PC-3 (cell line): ENCODE results near the gene BTBD16. TPM values are rescaled to one million over a fixed set of nuclear protein-coding genes. Genes with fewer than 3 reads are reported as not detected.

ENCODE experiments used
- ATAC-seq: fragments of 200-7000 bp; cut with Tn5 transposase; 2 replicates; pipeline ENCODE4 v1.9.1; 2020; ENCODE audit warnings: mild to moderate bottlenecking, moderate library complexity
- BruUV-seq: library from RNA; stranded (reverse); fragments of 400-500 nt; replicated peaks from 2 replicates; lab custom pipeline; 2021; lab: Mats Ljungman, UMichigan
- CTCF ChIA-PET: fragments of 300-600 bp; sonication (Branson Sonifier 250); formaldehyde crosslinking; loops from one replicate; lab custom pipeline; 2022; ENCODE audit warnings: antibody characterized with exemption; lab: Charles Lee
- POLR2A ChIA-PET: fragments of 300-600 bp; sonication (Branson Sonifier 250); formaldehyde crosslinking; loops from one replicate; lab custom pipeline; 2022; ENCODE audit warnings: antibody characterized with exemption; ENCODE audit not compliant: unreplicated experiment; lab: Charles Lee
- DNase-seq: peaks from one replicate; pipeline ENCODE4 v3.0.0-alpha.2; 2015
- H2AFZ ChIP-seq: fragments of 300-600 bp; sonication (generic); 2 replicates; pipeline ENCODE4 v1.6.0; 2016; ENCODE audit warnings: antibody characterized with exemption, low read length
- H3F3A ChIP-seq: fragments of 300-600 bp; sonication (generic); one replicate; pipeline ENCODE4 v1.6.0; 2017; ENCODE audit warnings: antibody characterized with exemption, low read length, control low read depth, mild to moderate bottlenecking; ENCODE audit not compliant: unreplicated experiment
- H3K27ac ChIP-seq: fragments of 300-600 bp; sonication (generic); 2 replicates; pipeline ENCODE4 v1.5.1; 2016; ENCODE audit warnings: mild to moderate bottlenecking, low read length
- H3K27me3 ChIP-seq: fragments of 300-600 bp; sonication (generic); 2 replicates; pipeline ENCODE4 v1.6.1; 2016; ENCODE audit warnings: low read length, mixed read lengths
- H3K36me3 ChIP-seq: fragments of 300-600 bp; sonication (generic); 2 replicates; pipeline ENCODE4 v1.6.1; 2016; ENCODE audit warnings: low read depth, mixed run types, low read length, mixed read lengths
- H3K4me1 ChIP-seq: fragments of 300-600 bp; sonication (generic); 2 replicates; pipeline ENCODE4 v1.5.1; 2016; ENCODE audit warnings: low read length; ENCODE audit not compliant: insufficient read depth
- H3K4me2 ChIP-seq: fragments of 300-600 bp; sonication (generic); 2 replicates; pipeline ENCODE4 v1.6.0; 2016; ENCODE audit warnings: low read length
- H3K4me3 ChIP-seq: fragments of 300-600 bp; sonication (generic); 2 replicates; pipeline ENCODE4 v1.5.1; 2016; ENCODE audit warnings: mild to moderate bottlenecking, low read length, mixed read lengths
- H3K79me2 ChIP-seq: fragments of 300-600 bp; sonication (generic); 2 replicates; pipeline ENCODE4 v1.6.1; 2017; ENCODE audit warnings: low read length, mixed read lengths
- H3K9ac ChIP-seq: fragments of 300-600 bp; sonication (generic); 2 replicates; pipeline ENCODE4 v1.6.0; 2016; ENCODE audit warnings: mild to moderate bottlenecking, low read length
- H3K9me2 ChIP-seq: fragments of 300-600 bp; sonication (generic); replicated peaks from 2 replicates; pipeline ENCODE4 v1.6.1; 2016; ENCODE audit warnings: mixed run types, low read length, mixed read lengths
- H3K9me3 ChIP-seq: fragments of 300-600 bp; sonication (generic); 2 replicates; pipeline ENCODE4 v1.6.1; 2016; ENCODE audit warnings: low read length, mixed read lengths
- H4K20me1 ChIP-seq: fragments of 300-600 bp; sonication (generic); 2 replicates; pipeline ENCODE4 v1.6.1; 2016; ENCODE audit warnings: low read length, mixed read lengths
- EZH2 ChIP-seq: fragments of 300-600 bp; sonication (generic); IDR thresholded peaks from one replicate; pipeline ENCODE4 v1.6.1; 2017; ENCODE audit warnings: antibody characterized with exemption, mild to moderate bottlenecking, low read length; ENCODE audit not compliant: unreplicated experiment
- EZH2phosphoT487 ChIP-seq: fragments of 300-600 bp; sonication (generic); IDR thresholded peaks from 2 replicates; pipeline ENCODE4 v1.6.1; 2018; ENCODE audit warnings: mild to moderate bottlenecking, antibody characterized with exemption, low read length, borderline replicate concordance
- intact Hi-C: fragments of 100-400 bp; cut with micrococcal nuclease; formaldehyde crosslinking; loops from 2 replicates; pipeline ENCODE4 v1.9.0; 2023
- total RNA-seq: library from RNA; depleted of rRNA; stranded (reverse); fragments of >200 nt; gene quantifications from 2 replicates; pipeline ENCODE4 v1.2.3, GENCODE V29; 2014
- TF ChIP-seq, protein P1 (sequence below): fragments of 300-600 bp; sonication (generic); conservative IDR thresholded peaks from 2 replicates; pipeline ENCODE4 v1.5.1; 2017; ENCODE audit warnings: antibody characterized with exemption, low read depth, mild to moderate bottlenecking, low read length

Gene BTBD16
- total RNA-seq, 1 experiment from 2014 or later = not detected

DNA sequence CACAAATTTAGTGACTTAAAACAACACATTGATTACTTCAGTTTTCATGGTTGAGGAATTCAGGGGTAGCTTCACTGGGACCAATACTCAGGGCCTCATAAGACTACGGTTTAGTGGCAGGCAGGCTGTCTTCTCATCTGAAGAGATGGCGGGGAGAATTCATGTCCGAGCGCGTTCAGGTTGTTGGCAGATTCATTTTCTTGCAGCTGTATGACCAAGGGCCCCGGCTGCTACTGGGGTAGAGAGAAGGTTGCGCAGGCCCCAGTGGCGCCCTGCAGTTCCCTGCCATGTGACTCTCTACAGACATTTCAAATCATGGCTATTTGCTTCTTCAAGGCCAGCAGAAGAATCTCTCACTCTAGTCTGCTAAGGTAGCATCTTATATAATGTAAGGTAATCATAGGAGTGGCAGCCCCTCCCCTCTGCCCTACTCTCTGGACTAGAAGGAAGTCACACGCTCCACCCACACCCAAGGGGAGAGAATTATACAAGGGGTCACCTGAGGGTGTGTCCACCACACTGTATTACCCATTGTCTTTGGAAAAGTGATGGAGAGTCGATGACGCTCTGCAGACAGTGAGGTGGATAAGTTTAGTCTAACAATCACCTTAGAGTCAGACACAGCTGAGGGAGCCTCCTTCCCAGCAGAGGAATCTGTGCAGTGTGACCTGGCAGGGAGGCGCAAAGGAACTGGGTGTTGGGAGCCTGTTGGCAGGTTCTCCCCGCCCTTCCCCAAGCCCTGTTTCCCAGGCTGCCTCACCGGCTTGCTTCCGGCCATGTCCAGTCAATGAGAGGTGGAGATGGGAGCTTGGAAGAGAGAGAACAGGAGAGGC lies 67.7 kb downstream of the BTBD16 start:
- no peaks in the 10 kb centered on the region for H4K20me1 ChIP-seq
- BruUV-seq = no TSS peak
- H3K9me3 ChIP-seq = no peaks in the 10 kb centered on the region
- no peaks in the 10 kb centered on the region for H3K79me2 ChIP-seq
- no peak overlapping the region for H3K4me2 ChIP-seq
- H3K27ac ChIP-seq = no peak overlapping the region
- no peaks in the 10 kb centered on the region for H3F3A ChIP-seq
- TF ChIP-seq EZH2phosphoT487 (no peak), EZH2 (no peak)
- TF ChIP-seq, protein P1, sequence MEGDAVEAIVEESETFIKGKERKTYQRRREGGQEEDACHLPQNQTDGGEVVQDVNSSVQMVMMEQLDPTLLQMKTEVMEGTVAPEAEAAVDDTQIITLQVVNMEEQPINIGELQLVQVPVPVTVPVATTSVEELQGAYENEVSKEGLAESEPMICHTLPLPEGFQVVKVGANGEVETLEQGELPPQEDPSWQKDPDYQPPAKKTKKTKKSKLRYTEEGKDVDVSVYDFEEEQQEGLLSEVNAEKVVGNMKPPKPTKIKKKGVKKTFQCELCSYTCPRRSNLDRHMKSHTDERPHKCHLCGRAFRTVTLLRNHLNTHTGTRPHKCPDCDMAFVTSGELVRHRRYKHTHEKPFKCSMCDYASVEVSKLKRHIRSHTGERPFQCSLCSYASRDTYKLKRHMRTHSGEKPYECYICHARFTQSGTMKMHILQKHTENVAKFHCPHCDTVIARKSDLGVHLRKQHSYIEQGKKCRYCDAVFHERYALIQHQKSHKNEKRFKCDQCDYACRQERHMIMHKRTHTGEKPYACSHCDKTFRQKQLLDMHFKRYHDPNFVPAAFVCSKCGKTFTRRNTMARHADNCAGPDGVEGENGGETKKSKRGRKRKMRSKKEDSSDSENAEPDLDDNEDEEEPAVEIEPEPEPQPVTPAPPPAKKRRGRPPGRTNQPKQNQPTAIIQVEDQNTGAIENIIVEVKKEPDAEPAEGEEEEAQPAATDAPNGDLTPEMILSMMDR = no peak
- H3K27me3 ChIP-seq = no peaks in the 10 kb centered on the region
- H3K4me3 ChIP-seq = no peak overlapping the region
- H3K36me3 ChIP-seq = no peaks in the 10 kb centered on the region
- ATAC-seq (no peak), DNase-seq (no peak)
- H3K9me2 ChIP-seq = no peaks in the 10 kb centered on the region
- ChIA-PET POLR2A (no interaction called here), CTCF (no interaction called here)
- no peak overlapping the region for H2AFZ ChIP-seq
- intact Hi-C loops = no loop called here
- H3K9ac ChIP-seq = no peak overlapping the region
- no peaks in the 10 kb centered on the region; the same call in 1 of the 2 replicates for H3K4me1 ChIP-seq

DNA sequence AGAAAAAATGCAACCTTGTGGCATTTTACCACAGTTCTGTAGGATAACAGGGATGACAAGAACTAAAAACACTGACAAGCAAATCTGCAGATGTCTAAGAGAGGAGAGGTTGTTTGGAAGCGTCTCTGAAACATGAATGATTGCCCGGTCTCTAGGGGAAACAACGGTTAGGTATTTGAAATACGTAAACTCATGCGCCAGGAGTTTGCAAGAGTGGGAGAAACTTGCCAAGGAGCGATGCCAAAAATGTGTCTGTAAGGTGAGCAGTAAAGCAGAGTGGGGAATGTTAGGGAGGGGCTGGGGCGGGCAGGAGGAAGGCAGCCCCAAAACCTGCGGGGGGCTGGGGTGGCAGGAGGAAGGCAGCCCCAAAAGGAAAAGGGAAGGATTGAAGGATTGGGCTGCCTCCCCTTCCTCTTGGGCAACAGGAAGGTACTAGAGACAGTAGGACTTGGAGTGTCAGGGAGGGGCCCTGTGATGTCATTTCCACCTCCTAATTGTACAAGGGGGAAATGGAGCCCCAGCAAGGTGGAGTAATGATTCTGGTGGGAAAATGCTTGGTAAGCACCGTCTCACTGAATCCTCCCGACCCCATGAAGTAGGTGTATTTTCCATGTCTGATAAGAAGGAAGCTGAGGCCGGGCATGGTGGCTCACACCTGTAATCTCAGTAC lies 70.2 kb downstream of the BTBD16 start:
- no peak for ATAC-seq
- Histone ChIP-seq H3K9me2 (no peaks in the 10 kb centered on the region), H3K4me3 (no peak overlapping the region), H3K4me1 (no peaks in the 10 kb centered on the region; the same call in 1 of the 2 replicates), H4K20me1 (no peaks in the 10 kb centered on the region), H3K9ac (no peak overlapping the region), H2AFZ (no peak overlapping the region), H3K27me3 (no peaks in the 10 kb centered on the region), H3K9me3 (no peaks in the 10 kb centered on the region), H3F3A (no peaks in the 10 kb centered on the region), H3K36me3 (no peaks in the 10 kb centered on the region), H3K4me2 (no peak overlapping the region), H3K27ac (no peak overlapping the region), H3K79me2 (no peaks in the 10 kb centered on the region)
- intact Hi-C loops = loop anchor here (5.0 kb wide), 1 partner anchor 226 kb away; no protein-coding TSS in a partner anchor
- DNase-seq = no peak
- BruUV-seq = no TSS peak
- TF ChIP-seq, protein P1 = no peak
- TF ChIP-seq EZH2 = no peak
- no peak for TF ChIP-seq EZH2phosphoT487
- ChIA-PET POLR2A (no interaction called here), CTCF (interaction anchor here (0.6 kb wide), 1 partner anchor 42 kb away, joined by 3 read pairs; no protein-coding TSS in a partner anchor)
